Brain microvascular endothelial cell (primary cell): ENCODE measurements around the gene LEP.

Source experiments
- DNase-seq: peaks from one replicate; pipeline ENCODE4 v3.0.0-alpha.2; 2020
- H3K27ac ChIP-seq: fragments of 250-450 bp; sonication (Bioruptor Pico); 2 replicates; pipeline ENCODE4 v1.5.1; 2020; ENCODE audit warnings: mild to moderate bottlenecking, moderate library complexity
- H3K27me3 ChIP-seq: fragments of 250-450 bp; sonication (Bioruptor Pico); replicated peaks from 2 replicates; pipeline ENCODE4 v1.5.1; 2020; ENCODE audit warnings: mild to moderate bottlenecking
- H3K36me3 ChIP-seq: fragments of 250-450 bp; sonication (Bioruptor Pico); replicated peaks from 2 replicates; pipeline ENCODE4 v1.5.1; 2020; ENCODE audit warnings: mild to moderate bottlenecking
- H3K4me3 ChIP-seq: 2 replicates; pipeline ENCODE4 v1.5.1; 2011; ENCODE audit warnings: low read depth, mild to moderate bottlenecking, control low read depth, low read length, moderate library complexity
- CTCF ChIP-seq: IDR thresholded peaks from 2 replicates; pipeline ENCODE4 v1.5.1; 2011; ENCODE audit warnings: low read depth, mild to moderate bottlenecking, moderate library complexity, low read length, control low read depth, inconsistent platforms; ENCODE audit errors: missing control alignments
- in situ Hi-C: cut with HindIII; loops from 2 replicates; pipeline ENCODE4 v1.10.0; 2017; ENCODE audit warnings: low sequenced_read_pairs, low pct_ligation_motif_present

LEP gene

GRCh38 chr7:128265906-128266300 lies 24.8 kb downstream of the LEP start:
- in situ Hi-C loops, result no loop called here

GRCh38 chr7:128266529-128266882 lies 25.4 kb downstream of the LEP start:
- in situ Hi-C loops, result no loop called here
- H3K4me3 ChIP-seq, result no peak overlapping the region
- no peak for TF ChIP-seq CTCF
- DNase-seq, result no peak
- H3K27me3 ChIP-seq, result peaks cover 24% of the 10 kb centered on the region
- no peaks in the 10 kb centered on the region for H3K36me3 ChIP-seq
- no peak overlapping the region for H3K27ac ChIP-seq

More at GRCh38 chr7:128265906-128266300, 24.8 kb downstream of the LEP start:
- TF ChIP-seq CTCF, result no peak
- Histone ChIP-seq H3K27ac (no peak overlapping the region), H3K36me3 (no peaks in the 10 kb centered on the region), H3K4me3 (no peak overlapping the region), H3K27me3 (peaks cover 19% of the 10 kb centered on the region)
- no peak for DNase-seq

- peak overlapping the region; percentile 37 for H3K4me3 ChIP-seq
- TF ChIP-seq CTCF, result peak; percentile 21
- in situ Hi-C loops, result no loop called here
- peak; percentile 20 for DNase-seq
- H3K27me3 ChIP-seq, result peaks cover 29% of the 10 kb centered on the region
- H3K36me3 ChIP-seq, result no peaks in the 10 kb centered on the region
- H3K27ac ChIP-seq, result no peak overlapping the region
These were observed 26.0 kb downstream of the LEP start for GRCh38 chr7:128266883-128267594.

- in situ Hi-C loops, result no loop called here
- DNase-seq, result no peak
- Histone ChIP-seq H3K4me3 (no peak overlapping the region), H3K27me3 (peaks cover 34% of the 10 kb centered on the region), H3K27ac (no peak overlapping the region), H3K36me3 (no peaks in the 10 kb centered on the region)
- no peak for TF ChIP-seq CTCF
These were observed 26.5 kb downstream of the LEP start for GRCh38 chr7:128267595-128267924.

- in situ Hi-C loops, result no loop called here
- H3K36me3 ChIP-seq, result no peaks in the 10 kb centered on the region
- peaks cover 41% of the 10 kb centered on the region for H3K27me3 ChIP-seq
- TF ChIP-seq CTCF, result no peak
- H3K27ac ChIP-seq, result no peak overlapping the region
- no peak for DNase-seq
- no peak overlapping the region for H3K4me3 ChIP-seq
These were observed 27.2 kb downstream of the LEP start for GRCh38 chr7:128268233-128268632.

GRCh38 chr7:128270826-128271272 lies 29.8 kb downstream of the LEP start:
- Histone ChIP-seq H3K27ac (no peak overlapping the region), H3K4me3 (peak overlapping the region; percentile 20), H3K36me3 (no peaks in the 10 kb centered on the region), H3K27me3 (peaks cover 37% of the 10 kb centered on the region)
- in situ Hi-C loops, result no loop called here
- no peak for DNase-seq
- TF ChIP-seq CTCF, result peak; percentile 58
